HG03159 (cell line): Measurements from ENCODE around the gene TXLNA.

Experiments used
- ATAC-seq: cut with Tn5 transposase; IDR thresholded peaks from one replicate; pipeline ENCODE4 v1.9.1; 2021; ENCODE audit warnings: mild to moderate bottlenecking, moderate library complexity; ENCODE audit not compliant: unreplicated experiment

Gene TXLNA

DNA sequence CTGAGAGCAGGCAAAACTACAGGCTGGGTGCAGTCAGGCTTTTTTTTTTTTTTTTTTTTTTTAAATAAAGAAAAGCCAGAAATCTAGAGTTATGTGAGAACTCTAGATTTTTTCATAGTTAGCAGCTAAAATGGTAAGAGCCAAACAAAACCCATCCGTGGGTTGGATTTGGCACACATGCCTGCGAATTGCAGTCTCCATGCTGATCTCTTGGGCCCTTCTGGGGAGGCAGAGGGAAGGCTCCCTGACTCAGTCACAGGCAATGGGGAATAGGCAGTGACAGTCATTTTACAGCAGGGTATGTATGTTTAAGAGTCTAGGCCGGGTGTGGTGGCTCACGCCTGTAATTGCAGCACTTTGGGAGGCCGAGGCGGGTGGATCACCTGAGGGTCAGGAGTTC, 2.6 kb downstream of the TXLNA start:
- no peak for ATAC-seq

DNA sequence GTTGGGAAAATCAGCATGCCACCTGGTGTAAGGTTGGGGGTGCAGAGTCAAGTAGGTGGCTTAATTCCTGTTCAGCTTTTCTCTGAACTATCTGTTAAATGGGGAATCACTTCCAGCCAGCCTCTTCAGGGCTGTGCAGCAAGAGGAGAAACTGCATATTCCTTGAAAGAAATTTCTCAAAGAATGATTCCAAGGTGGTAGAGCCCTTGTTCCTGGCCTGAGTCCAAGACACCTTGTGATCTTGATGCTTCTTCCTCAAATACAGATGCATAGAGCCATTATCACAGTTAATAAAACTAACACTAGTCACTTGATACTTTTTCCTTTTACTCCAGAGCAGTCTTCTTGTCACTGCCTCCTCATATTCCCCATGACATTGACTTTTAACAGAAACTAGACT, 5.2 kb downstream of the TXLNA start:
- ATAC-seq, result no peak

DNA sequence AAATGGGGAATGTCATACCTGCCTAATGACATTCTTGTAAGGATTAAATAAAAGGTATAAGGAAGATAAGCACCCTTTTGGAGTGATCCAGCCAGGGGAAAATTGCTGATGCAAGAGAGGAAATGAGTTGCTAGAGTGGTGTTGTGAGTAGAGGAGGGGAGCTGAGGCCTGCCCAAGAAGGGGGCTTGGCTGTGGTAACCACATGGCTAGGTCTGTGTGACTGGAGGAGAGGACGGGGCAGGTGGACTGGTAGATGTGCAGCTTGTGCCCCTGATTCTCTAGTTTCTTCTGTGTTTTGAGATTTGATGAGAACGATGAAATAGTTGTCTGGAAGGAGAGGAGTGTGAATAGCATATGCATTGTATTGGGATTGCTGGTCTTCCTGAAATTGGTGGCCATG, 6.6 kb downstream of the TXLNA start:
- ATAC-seq, result no peak

DNA sequence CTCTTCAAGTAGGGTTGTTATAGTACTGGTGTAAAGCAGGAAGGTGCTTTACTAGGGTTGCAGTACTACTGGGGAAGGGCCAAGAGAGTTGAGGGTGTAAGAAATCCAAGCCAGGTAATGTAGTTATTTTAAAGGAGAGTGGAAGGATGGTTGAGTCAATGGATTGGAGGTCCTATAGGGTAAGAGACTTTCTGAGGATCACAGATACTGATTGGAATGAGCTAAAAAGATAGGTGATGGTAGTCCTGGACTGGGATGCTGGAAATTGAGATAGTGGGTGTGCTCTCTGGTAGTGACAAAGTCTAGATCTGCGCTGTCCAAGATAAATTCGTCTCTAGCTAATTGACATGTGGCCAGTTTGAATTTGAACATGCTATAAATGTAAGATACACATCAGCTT, 7.0 kb downstream of the TXLNA start:
- no peak for ATAC-seq

DNA sequence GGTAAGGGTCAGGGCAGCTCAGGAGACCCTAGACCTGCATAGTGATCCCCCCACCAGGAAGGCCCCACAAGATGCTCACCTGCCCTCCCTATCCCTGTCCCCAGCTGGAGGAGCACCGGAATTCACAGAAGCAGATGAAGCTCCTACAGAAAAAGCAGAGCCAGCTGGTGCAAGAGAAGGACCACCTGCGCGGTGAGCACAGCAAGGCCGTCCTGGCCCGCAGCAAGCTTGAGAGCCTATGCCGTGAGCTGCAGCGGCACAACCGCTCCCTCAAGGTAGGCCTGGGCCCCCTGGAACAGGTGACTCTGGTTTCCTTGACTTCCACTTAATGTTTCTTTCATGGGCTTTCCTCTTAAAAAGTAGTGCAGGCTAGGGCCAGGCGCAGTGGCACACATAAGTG, 8.4 kb downstream of the TXLNA start:
- no peak for ATAC-seq

DNA sequence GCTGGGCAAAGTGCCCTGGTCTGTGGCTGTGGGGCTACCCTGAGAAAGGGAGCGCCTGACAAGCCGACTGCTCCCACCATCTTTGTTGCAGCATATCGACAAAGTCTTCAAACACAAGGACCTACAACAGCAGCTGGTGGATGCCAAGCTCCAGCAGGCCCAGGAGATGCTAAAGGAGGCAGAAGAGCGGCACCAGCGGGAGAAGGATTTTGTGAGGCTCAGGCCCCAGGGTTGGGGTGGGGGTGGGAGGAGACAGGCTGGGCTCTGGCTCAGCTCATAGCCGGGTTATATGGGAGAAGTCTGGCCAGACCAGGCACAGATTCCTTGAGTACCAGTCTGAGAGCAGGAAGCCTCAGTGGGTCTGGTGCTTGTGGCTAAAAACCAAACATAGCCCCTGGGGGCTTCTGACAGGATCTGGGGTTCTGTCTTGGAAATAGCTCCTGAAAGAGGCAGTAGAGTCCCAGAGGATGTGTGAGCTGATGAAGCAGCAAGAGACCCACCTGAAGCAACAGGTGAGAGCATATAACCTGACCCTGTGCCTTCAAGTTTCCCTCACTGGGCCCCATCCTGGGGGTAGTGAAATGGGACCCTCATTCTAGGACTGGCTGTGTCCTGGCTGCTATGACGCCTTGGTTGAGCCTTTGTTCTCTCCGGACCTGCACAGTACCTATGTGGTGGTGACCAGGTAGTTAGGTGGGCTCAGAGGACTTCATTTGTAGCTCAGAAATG, 12.9 kb downstream of the TXLNA start:
- ATAC-seq, result no peak

DNA sequence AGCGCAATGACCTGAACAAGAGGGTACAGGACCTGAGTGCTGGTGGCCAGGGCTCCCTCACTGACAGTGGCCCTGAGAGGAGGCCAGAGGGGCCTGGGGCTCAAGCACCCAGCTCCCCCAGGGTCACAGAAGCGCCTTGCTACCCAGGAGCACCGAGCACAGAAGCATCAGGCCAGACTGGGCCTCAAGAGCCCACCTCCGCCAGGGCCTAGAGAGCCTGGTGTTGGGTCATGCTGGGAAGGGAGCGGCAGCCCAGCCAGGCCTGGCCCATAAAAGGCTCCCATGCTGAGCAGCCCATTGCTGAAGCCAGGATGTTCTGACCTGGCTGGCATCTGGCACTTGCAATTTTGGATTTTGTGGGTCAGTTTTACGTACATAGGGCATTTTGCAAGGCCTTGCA, 15.5 kb downstream of the TXLNA start:
- ATAC-seq, result no peak

DNA sequence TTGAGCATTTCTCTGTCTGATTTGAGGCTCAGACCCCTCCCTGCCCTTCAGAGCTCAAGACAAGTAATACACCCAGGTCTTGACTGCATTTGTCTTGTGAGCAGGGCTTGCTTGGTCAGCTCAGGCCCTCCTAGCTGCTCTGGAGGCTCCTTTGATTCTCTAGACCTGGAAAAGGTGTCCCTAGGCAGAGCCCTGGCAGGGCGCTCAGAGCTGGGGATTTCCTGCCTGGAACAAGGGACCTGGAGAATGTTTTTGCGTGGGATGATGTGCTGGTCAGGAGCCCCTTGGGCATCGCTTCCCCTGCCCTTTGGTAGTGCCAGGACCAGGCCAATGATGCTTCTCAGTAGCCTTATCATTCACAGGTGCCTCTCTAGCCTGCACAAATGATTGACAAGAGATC, 16.1 kb downstream of the TXLNA start:
- no peak for ATAC-seq

DNA sequence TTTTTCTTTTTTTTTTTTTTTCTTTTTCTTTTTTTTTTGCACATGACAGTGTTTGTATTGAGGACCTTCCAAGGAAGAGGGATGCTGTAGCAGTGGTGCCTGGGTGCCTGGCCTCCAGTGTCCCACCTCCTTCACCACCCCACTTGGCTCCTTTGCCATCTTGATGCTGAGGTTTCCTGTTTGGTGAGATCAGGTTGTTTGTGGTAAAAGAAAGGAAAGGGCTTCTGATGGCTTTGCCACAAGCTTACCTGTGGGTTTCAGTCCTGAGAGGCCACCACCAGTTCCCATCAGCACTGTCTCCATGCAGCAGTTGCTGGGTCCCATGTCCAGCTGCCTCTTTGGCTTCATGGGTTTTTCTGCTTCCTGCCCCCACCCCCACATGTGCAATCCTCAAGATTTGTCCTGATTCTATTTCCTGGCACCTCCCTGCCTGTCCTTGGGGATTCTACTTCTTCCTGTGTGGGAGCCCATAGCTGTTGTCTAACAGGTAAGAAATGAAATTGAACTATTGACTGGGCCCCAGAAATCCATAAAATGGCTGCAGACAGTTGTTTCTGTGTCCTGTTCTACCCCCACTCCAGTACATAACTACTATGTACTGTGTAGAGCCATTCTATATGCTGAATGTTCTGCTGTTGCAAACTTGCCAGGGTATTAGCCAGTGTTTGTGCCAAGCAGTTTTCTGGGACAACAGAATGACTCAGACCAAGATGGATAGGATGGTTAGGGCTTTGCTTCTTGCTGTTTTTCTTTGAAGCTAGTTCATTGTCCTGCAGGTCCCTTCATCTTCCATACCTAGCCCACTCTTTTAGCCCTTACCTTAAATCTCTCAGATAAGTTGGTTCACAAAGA, 16.7 kb downstream of the TXLNA start:
- ATAC-seq, result no peak

DNA sequence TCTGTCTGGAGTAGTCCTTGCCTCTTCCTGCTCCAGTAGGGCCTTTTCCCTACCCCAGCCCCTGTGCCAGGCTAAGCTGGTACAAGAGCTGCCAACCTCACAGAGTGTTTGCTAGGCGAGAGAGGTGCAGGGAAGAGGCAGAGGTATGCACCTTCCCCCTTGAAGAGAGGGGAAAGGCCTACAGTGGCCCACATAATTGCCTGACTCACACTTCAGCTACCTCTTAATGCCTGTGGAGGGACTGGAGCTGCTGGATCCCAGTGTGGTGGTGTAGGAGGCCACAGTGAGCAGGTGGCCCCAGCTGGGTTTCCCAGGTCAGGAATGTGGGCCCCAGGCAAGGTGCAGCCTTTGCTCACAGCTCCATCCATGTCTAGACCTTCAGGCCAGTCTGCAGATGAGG, 17.6 kb downstream of the TXLNA start:
- ATAC-seq, result no peak

DNA sequence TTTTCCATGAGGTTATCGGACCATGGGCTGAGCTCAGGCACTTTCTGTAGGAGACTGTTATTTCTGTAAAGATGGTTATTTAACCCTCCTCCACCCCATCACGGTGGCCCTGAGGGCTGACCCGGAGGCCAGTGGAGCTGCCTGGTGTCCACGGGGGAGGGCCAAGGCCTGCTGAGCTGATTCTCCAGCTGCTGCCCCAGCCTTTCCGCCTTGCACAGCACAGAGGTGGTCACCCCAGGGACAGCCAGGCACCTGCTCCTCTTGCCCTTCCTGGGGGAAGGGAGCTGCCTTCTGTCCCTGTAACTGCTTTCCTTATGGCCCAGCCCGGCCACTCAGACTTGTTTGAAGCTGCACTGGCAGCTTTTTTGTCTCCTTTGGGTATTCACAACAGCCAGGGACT, 18.4 kb downstream of the TXLNA start:
- ATAC-seq, result no peak

DNA sequence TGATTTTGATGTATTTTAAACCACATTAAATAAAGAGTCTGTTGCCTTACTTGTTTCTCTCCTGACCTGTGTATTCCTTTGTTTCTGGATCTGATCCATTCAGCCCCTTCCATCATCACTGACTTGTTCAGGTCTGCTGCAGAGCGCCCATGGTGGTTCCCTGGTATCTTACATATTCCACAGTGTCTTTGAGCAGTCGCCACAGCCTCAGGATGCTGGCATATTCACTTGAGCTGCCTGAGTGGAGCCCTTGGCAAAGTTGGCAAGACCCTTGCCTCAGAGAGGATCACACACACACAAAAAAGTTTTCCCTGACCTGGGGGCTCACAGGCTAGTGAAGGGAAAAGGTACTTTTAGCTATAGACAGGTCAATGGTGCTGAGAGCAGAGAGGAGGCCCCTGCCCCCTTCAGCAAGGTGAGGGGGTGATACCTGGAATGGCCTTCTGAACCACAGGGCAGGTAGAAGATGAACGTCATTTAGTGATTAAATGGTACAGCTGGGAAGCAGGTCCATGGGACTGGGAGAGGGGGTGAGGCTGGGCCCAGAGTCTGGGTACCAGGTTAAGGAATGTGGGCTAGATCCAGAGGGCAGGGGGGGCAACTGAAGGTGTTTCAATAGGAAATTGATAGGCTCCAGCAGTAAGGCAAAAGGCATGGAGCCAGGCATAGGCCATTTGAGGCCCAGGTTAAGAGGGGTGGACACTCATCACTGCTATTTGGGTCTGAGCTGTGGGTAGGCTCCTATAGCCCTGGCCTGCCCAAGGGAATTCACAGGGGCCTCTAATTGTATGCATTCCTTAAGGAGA, 19.0 kb downstream of the TXLNA start:
- no peak for ATAC-seq

DNA sequence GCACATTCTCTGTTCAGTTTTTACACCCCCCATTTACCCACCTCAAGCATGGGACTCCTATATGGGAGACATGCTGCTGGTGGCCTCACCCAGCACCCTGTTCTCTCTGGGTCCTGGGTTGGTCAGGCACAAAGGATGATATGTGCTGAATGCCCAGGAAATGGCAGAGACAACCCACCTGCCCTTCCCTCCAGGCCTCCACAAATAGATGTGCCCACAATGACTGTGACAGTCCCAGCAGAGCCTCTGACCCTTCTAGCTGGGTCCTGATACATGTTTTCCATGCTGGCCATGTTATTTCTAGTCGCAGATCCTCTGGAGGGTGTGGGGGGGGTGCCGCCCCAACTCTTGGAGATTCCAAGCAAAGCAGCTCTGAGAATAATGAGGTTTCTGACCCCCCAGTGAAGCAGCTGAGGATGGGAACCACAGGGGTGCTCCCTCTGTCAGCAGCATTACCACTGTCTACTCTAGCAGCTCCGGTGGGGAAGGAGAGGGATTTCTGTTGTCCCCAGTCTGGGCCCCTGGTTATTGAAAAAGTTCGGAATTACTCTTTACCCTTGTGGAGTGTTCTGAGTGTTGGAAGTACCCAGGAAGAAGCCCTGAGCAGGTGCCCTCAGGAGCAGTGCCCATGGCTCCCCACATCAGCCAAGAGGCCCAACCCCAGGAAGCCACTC, 19.7 kb downstream of the TXLNA start:
- no peak for ATAC-seq

DNA sequence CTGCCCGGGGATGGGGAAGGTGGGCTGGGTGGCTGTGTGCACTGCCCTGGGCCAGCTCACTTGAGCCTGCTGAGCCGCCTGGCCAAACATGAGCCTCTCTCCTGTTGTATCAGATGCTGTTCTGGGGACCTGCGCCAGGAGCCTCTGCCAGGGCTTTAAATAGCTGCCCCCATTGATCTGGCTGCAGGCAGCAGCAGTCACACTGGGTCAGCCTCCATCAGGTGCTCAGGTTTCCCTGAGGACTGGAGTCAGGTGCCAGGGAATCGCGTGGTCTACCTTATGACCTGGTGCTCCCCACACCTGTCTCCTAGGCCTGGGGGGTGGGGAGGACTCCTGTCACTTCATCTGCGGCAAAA, 20.2 kb downstream of the TXLNA start:
- ATAC-seq, result no peak

DNA sequence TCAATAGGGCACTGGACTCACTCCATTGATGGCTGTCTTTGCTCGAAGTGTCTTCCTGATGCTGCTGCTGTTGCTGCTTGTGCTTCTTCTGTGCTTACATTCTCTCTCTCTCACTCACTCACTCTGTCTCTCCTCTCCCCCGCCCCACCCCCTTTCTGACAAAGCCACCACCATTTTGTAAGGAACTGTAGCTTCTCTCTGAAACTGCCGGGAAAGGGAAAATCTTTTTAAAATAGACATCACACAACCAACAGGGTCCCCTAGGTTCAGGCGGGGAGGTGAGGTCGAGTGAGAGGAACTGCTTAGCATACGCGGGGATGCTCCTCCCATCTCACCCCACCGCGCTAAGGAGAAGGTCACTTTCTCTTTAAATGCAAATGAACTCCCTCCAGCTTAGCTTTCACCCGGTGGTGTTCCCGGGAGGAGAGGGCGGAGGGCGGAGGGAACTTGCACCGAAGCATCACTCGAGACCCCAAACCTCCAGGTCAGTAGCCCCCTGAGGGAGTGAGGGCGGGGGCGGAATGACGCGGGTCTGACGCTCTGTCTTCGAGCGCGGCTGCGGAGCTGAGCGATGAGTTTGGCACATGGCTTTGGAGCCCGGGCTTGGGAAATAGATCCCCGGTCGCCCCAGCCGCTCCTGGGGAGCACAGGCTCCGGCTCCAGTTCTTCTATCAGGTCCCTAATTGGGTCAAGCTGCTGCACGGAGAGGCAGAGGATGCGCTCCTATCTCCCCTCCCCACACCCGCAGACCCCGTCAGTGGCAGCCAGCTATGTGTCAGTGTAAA, 20.9 kb downstream of the TXLNA start, which contains the start of gene CCDC28B:
CCDC28B (plus strand) TSS at position 370 of the 785 bp plus-strand sequence. CDS start 1,341 bp downstream, outside the sequence.
- ATAC-seq, result no peak

DNA sequence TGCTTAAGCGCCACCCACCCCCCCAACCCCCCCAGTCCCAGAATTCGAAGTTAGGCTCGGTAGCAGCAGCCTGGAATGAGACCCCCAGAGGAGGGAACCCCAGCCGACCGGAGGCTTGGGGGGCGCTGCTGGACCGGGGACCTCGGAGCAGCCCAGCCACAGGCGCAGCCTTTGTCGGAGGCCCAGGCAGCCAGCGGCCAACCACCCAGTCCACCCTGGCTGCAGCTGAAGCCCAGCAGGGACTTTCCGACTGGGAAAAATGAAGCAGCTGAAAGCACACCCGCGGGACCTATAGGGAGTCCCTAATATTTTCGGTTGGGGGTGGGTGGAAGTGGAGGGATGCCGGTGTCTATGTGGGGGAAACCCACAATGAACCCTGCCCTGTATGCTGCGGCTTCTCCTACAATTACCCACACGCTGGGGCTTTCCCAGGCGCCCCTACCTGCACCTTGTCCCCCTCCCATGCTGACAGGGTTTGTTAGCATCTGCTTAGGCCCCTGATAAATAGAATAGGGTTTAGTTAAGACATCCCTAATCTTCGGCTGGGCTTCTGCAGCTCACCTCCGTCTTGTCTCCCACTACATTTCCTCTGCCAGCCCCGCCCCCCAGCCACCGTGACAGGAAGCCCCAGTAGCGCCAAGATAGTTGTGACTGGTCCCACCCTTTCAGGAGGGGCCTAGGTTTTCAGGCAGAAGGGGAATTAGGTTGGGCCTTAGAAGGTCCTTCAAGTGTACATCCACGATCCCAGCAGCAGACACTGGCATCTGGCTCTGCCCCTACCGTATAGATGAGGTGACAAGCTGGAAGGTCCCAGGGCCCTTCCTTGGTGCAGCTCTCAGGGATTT, 21.8 kb downstream of the TXLNA start:
- no peak for ATAC-seq

DNA sequence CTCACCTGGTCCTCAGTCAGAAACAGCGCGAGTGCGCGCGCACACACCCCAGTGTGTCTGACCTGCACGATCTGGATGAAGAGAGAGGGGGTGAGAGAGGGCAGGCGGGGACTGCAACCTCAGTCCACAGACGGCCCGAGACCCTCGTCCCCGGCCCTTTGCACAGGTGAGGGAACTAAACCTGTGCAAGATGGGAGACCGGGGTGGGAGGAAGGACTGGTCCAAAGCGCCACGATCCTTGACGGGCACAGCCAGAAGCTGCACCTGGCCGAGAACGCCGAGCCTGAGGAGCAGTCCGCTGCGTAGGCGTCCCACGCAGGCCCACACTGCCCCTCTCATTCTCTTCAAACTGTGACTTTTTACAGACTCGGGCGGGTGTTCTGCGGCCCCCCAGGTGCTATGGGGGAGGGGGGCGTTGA, 25.5 kb downstream of the TXLNA start:
- no peak for ATAC-seq

DNA sequence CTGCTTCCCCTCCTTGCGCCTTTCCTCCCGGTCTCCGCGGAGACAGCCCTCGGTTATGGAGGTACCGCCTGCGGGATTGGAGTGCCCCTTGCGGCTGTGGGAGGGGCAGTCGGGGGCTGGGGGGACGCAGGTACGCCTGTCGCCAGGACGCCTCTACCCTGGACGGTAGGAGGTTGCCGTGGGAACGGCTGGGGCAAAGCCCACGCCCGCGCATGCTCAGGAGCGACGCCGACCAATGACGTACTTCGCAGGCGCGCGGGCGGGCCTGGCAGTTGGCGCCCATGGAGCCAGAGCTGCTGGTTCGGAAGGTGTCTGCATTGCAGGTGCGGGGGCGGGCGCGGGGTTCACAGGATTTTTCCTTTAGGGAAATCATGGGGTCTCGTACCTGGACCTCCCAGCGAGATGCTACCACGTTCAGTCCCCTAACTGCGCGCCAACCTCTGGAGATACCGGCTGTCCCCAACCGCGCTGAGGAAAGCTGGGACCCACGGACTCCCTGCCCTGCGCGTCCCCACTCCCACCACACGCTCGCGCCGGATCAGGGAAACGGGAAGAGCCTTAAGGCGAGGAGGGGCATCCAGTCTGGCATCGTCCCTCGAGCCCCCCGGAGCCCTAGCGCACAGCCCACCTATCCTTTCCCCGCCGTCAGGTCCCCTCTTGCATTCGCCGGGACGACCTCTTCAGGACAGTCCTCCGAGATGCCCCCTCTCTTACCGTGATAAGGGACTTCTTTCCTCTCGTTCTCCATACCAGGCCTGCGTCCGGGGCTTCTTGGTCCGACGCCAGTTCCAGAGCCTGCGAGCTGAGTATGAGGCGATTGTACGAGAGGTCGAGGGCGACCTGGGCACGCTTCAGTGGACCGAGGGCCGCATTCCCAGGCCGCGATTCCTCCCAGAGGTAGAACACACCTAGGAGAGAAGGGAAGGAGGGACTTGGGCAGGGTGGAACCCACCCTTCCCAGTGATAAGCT, 26.2 kb downstream of the TXLNA start, which contains the start of gene IQCC:
IQCC (plus strand) TSS at position 271 of the 970 bp plus-strand sequence; CDS start at position 282, 11 bp downstream.
- ATAC-seq, result peak; percentile 59
